Effector memory CD4-positive, alpha-beta T cell (primary cell): ENCODE results near the gene SBF2.

Source experiments
- DNase-seq, 3 donors: peaks; one replicate each; pipeline ENCODE4 v3.0.0-alpha.2; 2020
- H3K27ac ChIP-seq: 2 replicates; pipeline ENCODE4 v1.7.0; 2013; ENCODE audit warnings: mild to moderate bottlenecking, low read length, moderate library complexity; ENCODE audit not compliant: insufficient read depth, poor library complexity, severe bottlenecking
- H3K27me3 ChIP-seq: replicated peaks from 2 replicates; pipeline ENCODE4 v1.7.0; 2013; ENCODE audit warnings: mild to moderate bottlenecking, low read length; ENCODE audit not compliant: insufficient read depth, control insufficient read depth, poor library complexity, severe bottlenecking
- H3K36me3 ChIP-seq: 2 replicates; pipeline ENCODE4 v1.7.0; 2013; ENCODE audit warnings: mild to moderate bottlenecking, low read length, moderate library complexity; ENCODE audit not compliant: control insufficient read depth, insufficient read depth
- H3K4me1 ChIP-seq: 2 replicates; pipeline ENCODE4 v1.7.0; 2013; ENCODE audit warnings: low read length, mild to moderate bottlenecking; ENCODE audit not compliant: control insufficient read depth, insufficient read depth, poor library complexity, severe bottlenecking
- H3K4me3 ChIP-seq: 2 replicates; pipeline ENCODE4 v1.7.0; 2013; ENCODE audit warnings: low read length, low read depth, mild to moderate bottlenecking; ENCODE audit not compliant: insufficient read depth, poor library complexity, severe bottlenecking
- H3K9me3 ChIP-seq: 2 replicates; pipeline ENCODE4 v1.7.0; 2013; ENCODE audit warnings: mild to moderate bottlenecking, low read length, moderate library complexity; ENCODE audit not compliant: control insufficient read depth

The SBF2 gene

GRCh38 chr11:10295064-10295901 is 1.3 kb upstream of the SBF2 start:
- no peak for DNase-seq
- Histone ChIP-seq H3K4me3 (peak overlapping the region; percentile 80), H3K9me3 (no peaks in the 10 kb centered on the region), H3K4me1 (peaks cover 12% of the 10 kb centered on the region), H3K27ac (no peak overlapping the region), H3K36me3 (no peaks in the 10 kb centered on the region), H3K27me3 (no peaks in the 10 kb centered on the region)

DNA sequence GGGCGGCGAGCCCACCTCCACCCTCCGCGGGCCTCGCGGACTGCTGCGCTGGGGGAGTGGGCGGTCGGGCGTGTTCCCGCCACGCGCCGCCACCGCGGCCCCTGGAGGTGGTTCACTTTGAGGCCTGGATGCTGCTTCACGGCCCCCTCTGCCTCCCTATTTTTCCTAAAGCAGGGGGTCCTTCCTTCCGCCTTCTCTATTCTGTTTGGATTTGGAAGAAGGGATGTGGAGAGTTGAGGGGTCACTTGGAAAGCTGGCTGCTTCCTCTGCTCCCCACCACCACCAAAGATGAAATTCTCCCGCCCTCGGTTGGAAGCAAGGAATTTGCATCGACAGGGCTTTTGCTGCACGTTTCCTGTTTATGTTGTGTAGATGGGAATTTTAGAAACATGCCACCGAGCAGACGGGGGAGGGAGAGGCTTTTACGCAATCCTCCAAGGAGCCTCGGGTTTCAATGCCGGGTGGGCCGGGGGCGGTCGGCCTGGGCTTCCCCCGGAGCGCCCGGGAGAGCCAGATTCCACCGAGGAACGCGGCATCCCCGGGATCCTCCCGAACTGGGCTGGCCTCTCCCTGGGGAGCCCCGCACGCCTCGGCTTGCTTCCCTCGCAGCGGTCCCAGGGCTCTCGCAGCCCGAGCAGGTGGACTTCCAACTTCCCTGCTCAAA is 403 bp upstream of the SBF2 start:
- Histone ChIP-seq H3K9me3 (no peaks in the 10 kb centered on the region), H3K27me3 (no peaks in the 10 kb centered on the region), H3K36me3 (no peaks in the 10 kb centered on the region), H3K4me3 (peak overlapping the region; percentile 80), H3K27ac (no peak overlapping the region), H3K4me1 (peaks cover 12% of the 10 kb centered on the region)
- no peak for DNase-seq

GRCh38 chr11:10291801-10292638 is 2.0 kb downstream of the SBF2 start:
- no peaks in the 10 kb centered on the region for H3K36me3 ChIP-seq
- no peaks in the 10 kb centered on the region for H3K27me3 ChIP-seq
- peaks cover 12% of the 10 kb centered on the region for H3K4me1 ChIP-seq
- H3K4me3 ChIP-seq: no peak overlapping the region
- no peak for DNase-seq
- H3K27ac ChIP-seq: no peak overlapping the region
- no peaks in the 10 kb centered on the region for H3K9me3 ChIP-seq

DNA sequence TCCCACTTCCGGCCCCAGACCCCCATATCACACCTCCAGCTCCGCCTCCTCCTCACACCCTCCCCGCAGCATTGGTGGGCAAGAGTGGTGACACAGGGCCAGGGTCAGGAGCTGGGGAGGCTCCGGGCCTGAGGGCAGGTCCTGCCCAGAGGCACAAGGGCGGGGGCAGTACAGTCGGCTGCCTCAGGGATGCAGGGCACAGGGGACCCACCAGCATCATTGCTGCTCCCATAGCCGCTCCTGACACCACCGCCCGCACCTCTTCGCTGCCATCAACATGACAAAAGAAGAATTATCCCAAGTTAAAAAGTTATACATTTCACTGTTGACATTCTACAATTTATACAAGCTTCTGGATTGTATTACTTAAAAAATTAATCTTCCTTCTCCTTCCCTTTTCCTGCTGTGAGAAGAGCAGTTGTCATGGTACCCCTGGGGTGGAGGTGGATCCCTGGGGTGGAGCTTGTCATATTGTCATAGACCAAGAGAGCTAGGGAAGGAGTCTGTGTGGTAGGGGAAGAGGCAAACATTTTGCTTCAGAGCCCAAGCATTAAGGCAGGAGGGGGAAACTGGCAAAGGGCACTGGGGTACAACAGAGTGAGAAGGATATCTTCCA is 4.1 kb downstream of the SBF2 start:
- Histone ChIP-seq H3K27me3 (no peaks in the 10 kb centered on the region), H3K4me1 (peaks cover 12% of the 10 kb centered on the region), H3K36me3 (no peaks in the 10 kb centered on the region), H3K4me3 (no peak overlapping the region), H3K27ac (no peak overlapping the region), H3K9me3 (no peaks in the 10 kb centered on the region)
- DNase-seq: no peak

- no peaks in the 10 kb centered on the region for H3K36me3 ChIP-seq
- no peak overlapping the region for H3K4me3 ChIP-seq
- H3K27me3 ChIP-seq: no peaks in the 10 kb centered on the region
- H3K27ac ChIP-seq: no peak overlapping the region
- no peak for DNase-seq
- H3K9me3 ChIP-seq: no peaks in the 10 kb centered on the region
- H3K4me1 ChIP-seq: peaks cover 6% of the 10 kb centered on the region
These were observed 4.9 kb downstream of the SBF2 start for GRCh38 chr11:10288881-10289764.

DNA sequence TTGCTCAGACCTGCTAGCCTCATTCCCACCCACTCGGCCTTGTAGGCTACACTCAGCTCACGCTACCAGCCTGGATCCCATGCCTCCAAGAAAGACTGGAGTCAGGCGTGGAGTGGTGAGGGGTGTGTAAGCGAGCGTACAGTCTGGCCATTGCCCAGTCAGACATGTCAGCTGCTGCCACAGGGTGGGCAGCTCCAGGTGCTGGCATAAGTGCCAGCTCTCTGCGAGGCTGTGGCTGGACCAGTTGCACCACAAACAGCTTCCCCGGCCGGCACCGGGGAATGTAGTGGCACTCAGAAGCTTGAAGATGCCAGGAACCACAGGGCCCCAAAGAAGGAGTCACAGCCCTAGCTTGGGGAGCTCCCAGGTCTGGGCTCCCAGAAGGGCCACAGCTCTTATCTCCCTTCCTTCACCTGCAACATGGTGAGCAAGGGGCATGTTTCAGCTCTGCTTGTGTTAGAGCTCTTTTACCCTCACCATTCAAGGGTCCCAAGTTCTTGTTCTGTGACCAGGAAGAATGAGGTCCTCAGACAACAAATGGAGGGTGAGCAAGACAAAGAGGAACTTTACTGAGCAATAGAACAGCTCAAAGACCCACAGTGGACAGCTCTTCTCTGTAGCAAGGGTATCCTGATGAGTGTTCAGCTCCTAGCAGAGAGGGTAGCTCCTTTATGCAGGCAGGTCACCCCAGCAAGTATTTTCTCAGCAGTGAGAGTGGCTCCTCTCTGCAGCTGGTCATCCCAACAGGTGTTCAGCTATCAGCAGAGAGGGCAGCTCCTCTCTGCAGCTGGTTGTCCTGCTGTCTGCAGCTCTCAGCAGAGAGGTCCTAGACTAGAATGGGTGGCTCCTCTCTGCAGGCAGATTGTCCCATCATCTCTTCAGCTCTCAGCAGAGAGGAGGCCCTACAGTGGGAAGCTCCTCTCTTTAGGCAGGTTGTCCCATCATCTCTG is 6.0 kb downstream of the SBF2 start:
- H3K36me3 ChIP-seq: no peaks in the 10 kb centered on the region
- no peaks in the 10 kb centered on the region for H3K27me3 ChIP-seq
- no peak overlapping the region for H3K27ac ChIP-seq
- no peak overlapping the region for H3K4me3 ChIP-seq
- no peaks in the 10 kb centered on the region for H3K9me3 ChIP-seq
- H3K4me1 ChIP-seq: no peaks in the 10 kb centered on the region
- no peak for DNase-seq

DNA sequence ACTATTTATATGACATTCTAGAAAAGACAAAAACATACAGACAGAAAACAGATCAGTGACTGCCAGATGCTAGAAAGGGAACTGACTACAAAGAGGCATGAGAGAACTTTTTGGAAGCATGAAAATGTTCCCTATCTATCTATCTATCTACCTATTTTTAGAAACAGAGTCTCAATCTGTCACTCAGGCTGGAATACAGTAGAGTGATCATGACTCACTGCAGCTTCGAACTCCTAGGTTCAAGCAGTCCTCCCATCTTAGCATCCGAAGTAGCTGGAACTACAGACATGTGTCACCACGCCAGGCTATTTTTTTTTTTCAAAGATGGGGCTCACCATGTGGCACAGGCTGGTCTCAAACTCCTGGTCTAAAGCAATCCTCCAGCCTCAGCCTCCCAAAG is 6.9 kb downstream of the SBF2 start:
- Histone ChIP-seq H3K4me3 (no peak overlapping the region), H3K27ac (no peak overlapping the region), H3K4me1 (no peaks in the 10 kb centered on the region), H3K9me3 (no peaks in the 10 kb centered on the region), H3K27me3 (no peaks in the 10 kb centered on the region), H3K36me3 (no peaks in the 10 kb centered on the region)
- DNase-seq: no peak

DNA sequence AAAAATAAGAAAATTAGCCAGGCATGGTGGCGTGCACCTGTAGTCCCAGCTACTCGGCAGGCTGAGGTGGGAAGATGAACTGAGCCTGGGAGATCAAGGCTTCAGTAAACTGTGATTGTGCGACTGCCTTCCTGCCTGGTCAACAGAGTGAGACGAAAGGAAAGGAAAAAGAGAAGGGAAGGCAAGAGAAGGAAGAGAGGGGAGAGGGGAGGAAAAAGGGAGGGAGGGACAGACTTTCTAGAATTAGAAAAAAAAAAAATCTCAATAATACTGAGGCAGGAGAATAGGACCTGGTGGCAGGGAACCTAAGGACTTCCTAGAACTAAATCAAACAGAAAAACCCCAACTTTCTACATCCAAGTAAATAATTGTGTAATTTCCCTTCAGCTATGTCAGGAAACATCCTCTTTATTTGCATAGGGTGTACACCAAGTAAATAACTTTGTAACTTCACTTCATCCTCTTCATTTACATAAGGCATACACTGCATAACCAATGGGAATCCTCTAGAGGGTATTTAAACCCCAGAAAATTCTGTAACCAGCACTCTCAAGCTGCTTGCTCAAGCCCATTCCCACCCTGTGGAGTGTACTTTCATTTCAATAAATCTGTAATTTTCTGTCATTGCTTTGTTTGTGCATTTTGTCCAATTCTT is 8.7 kb downstream of the SBF2 start:
- Histone ChIP-seq H3K36me3 (no peaks in the 10 kb centered on the region), H3K4me1 (no peaks in the 10 kb centered on the region), H3K27ac (no peak overlapping the region), H3K9me3 (no peaks in the 10 kb centered on the region), H3K4me3 (no peak overlapping the region), H3K27me3 (no peaks in the 10 kb centered on the region)
- no peak for DNase-seq
